Activated CD4-positive, alpha-beta T cell treated with anti-CD3 and anti-CD28 coated beads for 24 hours (primary cell): Measurements from ENCODE around the gene AGPAT4.
"Not testable (repeated sequence)": the region's sequence is repeated elsewhere in the genome, so short reads cannot be mapped to it uniquely, and the experiment has no call there.

Source experiments
- DNase-seq, 2 donors: peaks; one replicate each; pipeline ENCODE4 v3.0.0-alpha.2; 2020; ENCODE audit warnings: low read depth in 2 of 2

The AGPAT4 gene

GRCh38 chr6:161200610-161201370, 73.1 kb downstream of the AGPAT4 start:
- no peak for DNase-seq

- DNase-seq: no peak
These were observed 74.0 kb downstream of the AGPAT4 start for GRCh38 chr6:161199850-161200249.

GRCh38 chr6:161198783-161199460, 74.9 kb downstream of the AGPAT4 start:
- DNase-seq: no peak

GRCh38 chr6:161198176-161198575, 75.7 kb downstream of the AGPAT4 start:
- DNase-seq: no peak

- DNase-seq: no peak
These were observed 78.5 kb downstream of the AGPAT4 start for GRCh38 chr6:161195386-161195785.

GRCh38 chr6:161194374-161194773, 79.5 kb downstream of the AGPAT4 start:
- no peak for DNase-seq

- DNase-seq: no peak
These were observed 81.0 kb downstream of the AGPAT4 start for GRCh38 chr6:161192636-161193411.

- DNase-seq: no peak
These were observed 82.2 kb downstream of the AGPAT4 start for GRCh38 chr6:161191671-161192070.

- DNase-seq: no peak
These were observed 82.9 kb downstream of the AGPAT4 start for GRCh38 chr6:161191007-161191406.

GRCh38 chr6:161189891-161190290, 84.0 kb downstream of the AGPAT4 start:
- no peak for DNase-seq

- no peak for DNase-seq
These were observed 85.1 kb downstream of the AGPAT4 start for GRCh38 chr6:161188547-161189465.

GRCh38 chr6:161186173-161186769, 87.6 kb downstream of the AGPAT4 start:
- DNase-seq: no peak

GRCh38 chr6:161181121-161181520, 92.7 kb downstream of the AGPAT4 start:
- no peak for DNase-seq

GRCh38 chr6:161178155-161178554, 95.7 kb downstream of the AGPAT4 start:
- not testable (repeated sequence) for DNase-seq

- DNase-seq: not testable (repeated sequence)
These were observed 97.4 kb downstream of the AGPAT4 start for GRCh38 chr6:161176428-161176827.

- not testable (repeated sequence) for DNase-seq
These were observed 101.1 kb downstream of the AGPAT4 start for GRCh38 chr6:161172769-161173168.

- no peak for DNase-seq
These were observed 102.7 kb downstream of the AGPAT4 start for GRCh38 chr6:161171207-161171606.

- DNase-seq: no peak
These were observed 104.2 kb downstream of the AGPAT4 start for GRCh38 chr6:161169696-161170095.

GRCh38 chr6:161169035-161169434, 104.8 kb downstream of the AGPAT4 start:
- DNase-seq: no peak

- DNase-seq: no peak
These were observed 105.5 kb downstream of the AGPAT4 start for GRCh38 chr6:161168281-161168891.

- no peak for DNase-seq
These were observed 107.2 kb downstream of the AGPAT4 start for GRCh38 chr6:161166677-161167076.
